ENCODE data around the gene XXYLT1.

DNA sequence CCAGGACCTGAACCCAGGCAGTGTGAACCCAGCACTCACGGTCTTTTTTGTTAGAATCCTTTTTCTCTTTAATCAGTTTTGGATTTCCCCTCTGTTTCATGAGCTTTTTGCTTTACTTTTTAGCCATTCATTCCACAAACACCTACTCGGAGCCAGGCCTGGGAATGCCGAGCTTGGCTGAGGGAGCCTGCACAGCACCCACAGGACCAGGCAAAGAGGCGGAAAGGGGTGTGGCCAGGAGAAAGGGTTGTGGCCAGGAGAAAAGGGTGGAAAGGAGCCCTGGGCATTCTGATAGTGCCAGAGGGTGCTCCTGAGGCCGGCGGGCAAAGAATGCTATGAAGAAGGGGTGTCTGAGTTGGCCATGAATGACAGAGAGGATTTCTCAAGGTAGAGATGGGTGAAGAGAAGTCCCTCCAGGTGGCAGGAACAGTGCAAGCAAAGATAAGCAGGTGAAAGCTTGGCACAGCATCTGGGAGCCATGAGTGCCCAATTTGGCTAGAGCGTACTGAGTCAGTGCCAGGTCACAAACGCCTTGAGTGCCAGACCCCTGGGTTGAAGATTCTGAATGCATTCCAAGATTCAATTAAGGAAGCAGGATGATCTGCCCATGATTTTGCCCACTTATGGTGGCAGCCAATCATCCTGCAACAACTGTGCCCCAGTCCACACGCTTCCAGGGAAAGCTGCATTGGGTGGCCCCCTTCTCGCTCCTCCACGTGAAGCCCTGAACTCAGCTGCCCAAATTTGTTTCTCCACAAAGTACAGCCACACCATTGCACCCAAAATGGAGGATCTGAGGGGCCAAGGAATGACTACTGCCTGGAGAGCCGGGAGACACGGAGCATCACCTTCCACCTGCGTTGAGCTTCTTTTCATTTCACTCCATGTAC is 157.2 kb downstream of the XXYLT1 start:
- TF ChIP-seq, protein P1, sequence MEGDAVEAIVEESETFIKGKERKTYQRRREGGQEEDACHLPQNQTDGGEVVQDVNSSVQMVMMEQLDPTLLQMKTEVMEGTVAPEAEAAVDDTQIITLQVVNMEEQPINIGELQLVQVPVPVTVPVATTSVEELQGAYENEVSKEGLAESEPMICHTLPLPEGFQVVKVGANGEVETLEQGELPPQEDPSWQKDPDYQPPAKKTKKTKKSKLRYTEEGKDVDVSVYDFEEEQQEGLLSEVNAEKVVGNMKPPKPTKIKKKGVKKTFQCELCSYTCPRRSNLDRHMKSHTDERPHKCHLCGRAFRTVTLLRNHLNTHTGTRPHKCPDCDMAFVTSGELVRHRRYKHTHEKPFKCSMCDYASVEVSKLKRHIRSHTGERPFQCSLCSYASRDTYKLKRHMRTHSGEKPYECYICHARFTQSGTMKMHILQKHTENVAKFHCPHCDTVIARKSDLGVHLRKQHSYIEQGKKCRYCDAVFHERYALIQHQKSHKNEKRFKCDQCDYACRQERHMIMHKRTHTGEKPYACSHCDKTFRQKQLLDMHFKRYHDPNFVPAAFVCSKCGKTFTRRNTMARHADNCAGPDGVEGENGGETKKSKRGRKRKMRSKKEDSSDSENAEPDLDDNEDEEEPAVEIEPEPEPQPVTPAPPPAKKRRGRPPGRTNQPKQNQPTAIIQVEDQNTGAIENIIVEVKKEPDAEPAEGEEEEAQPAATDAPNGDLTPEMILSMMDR (IDR thresholded peaks at IDR 0.05 in 2 of 3, conservative IDR thresholded peaks at IDR 0.05 in 1 of 3; ENCODE audit: control insufficient read depth in 2 of 3, extremely low read depth in 1 of 3, insufficient read depth in 1 of 3, low read depth in 3 of 3, low read length in 3 of 3), result no peak
- TF ChIP-seq MTA3 (IDR thresholded peaks at IDR 0.05; ENCODE audit: borderline replicate concordance, low read length), result no peak
- TF ChIP-seq BRCA1 (IDR thresholded peaks at IDR 0.05; ENCODE audit: low read depth, low read length), result no peak
- TF ChIP-seq POLR2A (IDR thresholded peaks at IDR 0.05; ENCODE audit: low read depth, low read length), result no peak
- TF ChIP-seq TAF1 (IDR thresholded peaks at IDR 0.05; ENCODE audit: borderline replicate concordance, low read depth, low read length), result no peak
- no peak for TF ChIP-seq CREB1 (IDR thresholded peaks at IDR 0.05; ENCODE audit: low read depth)
- TF ChIP-seq NR2C2 (IDR thresholded peaks at IDR 0.05; ENCODE audit: borderline replicate concordance, control insufficient read depth, insufficient read length, low read depth), result no peak
